Measurements from ENCODE around the gene DTX3. TPM values are rescaled to one million over a fixed set of nuclear protein-coding genes. Genes with fewer than 3 reads are reported as not detected.

Gene DTX3
- total RNA-seq (2021) (16.2 and 18.1 TPM in 2 replicates), Bru-seq, nascent RNA (percentile 45 among the genes with signal in this experiment), BruChase-seq, experiment 1, labeled RNA remaining after a 2-hour chase (percentile 55 among the genes with signal in this experiment), BruChase-seq, experiment 2, labeled RNA remaining after a 6-hour chase (percentile 75 among the genes with signal in this experiment)
- long read RNA-seq = 0 reads

GRCh38 chr12:57604454-57604991 is at the start of gene DTX3:
Gene DTX3, plus strand, starts transcription at chr12:57604824. Its CDS starts 1,694 bp downstream, at chr12:57606518.
- CTCF ChIA-PET = interaction anchor here (1.0 kb wide), 1 partner anchor 21 kb away, joined by 4 read pairs; no protein-coding TSS in a partner anchor
- no peak for DNase-seq
- Histone ChIP-seq H2AFZ (no peak within 1 kb of the TSS), H3K9me3 (ENCODE audit: insufficient read depth, low read depth) (no peaks in the 10 kb centered on the region), H3K4me2 (no peak within 1 kb of the TSS), H4K20me1 (ENCODE audit: insufficient read depth) (no peaks in the 10 kb centered on the region), H3K9me2 (ENCODE audit: insufficient read depth) (no peaks in the 10 kb centered on the region), H3K27ac (no peak within 1 kb of the TSS), H3K36me3 (ENCODE audit: low read depth) (no peaks in the 10 kb centered on the region), H3K79me2 (ENCODE audit: low read depth) (no peaks in the 10 kb centered on the region), H3K4me3 (no peak within 1 kb of the TSS), H3K27me3 (ENCODE audit: insufficient read depth, low read depth) (peaks cover 34% of the 10 kb centered on the region), H3K4me1 (replicated peaks; ENCODE audit: insufficient read depth) (no peaks in the 10 kb centered on the region), H3F3A (ENCODE audit: insufficient read depth, low read depth) (peaks cover 8% of the 10 kb centered on the region; the same call in 1 of the 2 replicates)
- intact Hi-C loops (cut with micrococcal nuclease; ENCODE audit: unreplicated experiment) = loop anchor here (1.0 kb wide), 1 partner anchor 13 kb away; the partner anchor contains the start of gene PIP4K2C
- no TSS peak for BruUV-seq (replicated peaks)
- POLR2A ChIA-PET (ENCODE audit: unreplicated experiment) = no interaction called here
- no peak for TF ChIP-seq EZH2 (IDR thresholded peaks at IDR 0.05; ENCODE audit: low read depth)
- TF ChIP-seq CTCF (conservative IDR thresholded peaks at IDR 0.05) = no peak

- Histone ChIP-seq H3K4me1 (replicated peaks; ENCODE audit: insufficient read depth) (no peaks in the 10 kb centered on the region), H4K20me1 (ENCODE audit: insufficient read depth) (no peaks in the 10 kb centered on the region), H3K4me3 (no peak overlapping the region), H3K4me2 (no peak overlapping the region), H3K9me2 (ENCODE audit: insufficient read depth) (no peaks in the 10 kb centered on the region), H3F3A (ENCODE audit: insufficient read depth, low read depth) (no peaks in the 10 kb centered on the region), H3K36me3 (ENCODE audit: low read depth) (no peaks in the 10 kb centered on the region), H2AFZ (no peak overlapping the region), H3K27ac (no peak overlapping the region), H3K79me2 (ENCODE audit: low read depth) (no peaks in the 10 kb centered on the region), H3K9me3 (ENCODE audit: insufficient read depth, low read depth) (no peaks in the 10 kb centered on the region), H3K27me3 (ENCODE audit: insufficient read depth, low read depth) (no peaks in the 10 kb centered on the region)
- ChIA-PET POLR2A (ENCODE audit: unreplicated experiment) (no interaction called here), CTCF (no interaction called here)
- BruUV-seq (replicated peaks) = no TSS peak
- TF ChIP-seq EZH2 (IDR thresholded peaks at IDR 0.05; ENCODE audit: low read depth) = no peak
- TF ChIP-seq CTCF (conservative IDR thresholded peaks at IDR 0.05) = no peak
- no peak for DNase-seq
- intact Hi-C loops (cut with micrococcal nuclease; ENCODE audit: unreplicated experiment) = no loop called here
Observed at GRCh38 chr12:57554897-57555296, 49.7 kb upstream of the DTX3 start.

GRCh38 chr12:57558864-57559263 is 45.8 kb upstream of the DTX3 start:
- H3K27ac ChIP-seq = no peak overlapping the region
- H3K4me3 ChIP-seq = no peak overlapping the region
- no peaks in the 10 kb centered on the region for H3F3A ChIP-seq (ENCODE audit: insufficient read depth, low read depth)
- no TSS peak for BruUV-seq (replicated peaks)
- no peak overlapping the region for H3K4me2 ChIP-seq
- no peaks in the 10 kb centered on the region for H3K9me3 ChIP-seq (ENCODE audit: insufficient read depth, low read depth)
- H4K20me1 ChIP-seq (ENCODE audit: insufficient read depth) = no peaks in the 10 kb centered on the region
- TF ChIP-seq EZH2 (IDR thresholded peaks at IDR 0.05; ENCODE audit: low read depth) = no peak
- no peak for TF ChIP-seq CTCF (conservative IDR thresholded peaks at IDR 0.05)
- H2AFZ ChIP-seq = no peak overlapping the region
- intact Hi-C loops (cut with micrococcal nuclease; ENCODE audit: unreplicated experiment) = no loop called here
- ChIA-PET CTCF (no interaction called here), POLR2A (ENCODE audit: unreplicated experiment) (interaction anchor here (0.6 kb wide), 1 partner anchor 16 kb away, joined by 5 read pairs; no protein-coding TSS in a partner anchor)
- no peaks in the 10 kb centered on the region for H3K79me2 ChIP-seq (ENCODE audit: low read depth)
- H3K9me2 ChIP-seq (ENCODE audit: insufficient read depth) = no peaks in the 10 kb centered on the region
- DNase-seq = no peak
- no peaks in the 10 kb centered on the region for H3K36me3 ChIP-seq (ENCODE audit: low read depth)
- peaks cover 15% of the 10 kb centered on the region for H3K27me3 ChIP-seq (ENCODE audit: insufficient read depth, low read depth)
- H3K4me1 ChIP-seq (replicated peaks; ENCODE audit: insufficient read depth) = peaks cover 5% of the 10 kb centered on the region; the same call in 1 of the 2 replicates

All from PC-9 (cell line).